GM23338 (cell line): ENCODE data around the gene TRAF3. TPM values are rescaled to one million over a fixed set of nuclear protein-coding genes. Genes with fewer than 3 reads are reported as not detected.

Source experiments
- ATAC-seq: fragments of 200-7000 bp; cut with Tn5 transposase; 3 replicates; pipeline ENCODE4 v1.9.1; 2020
- DNase-seq: peaks from one replicate; pipeline ENCODE4 v3.0.0-alpha.2; 2015; ENCODE audit warnings: low spot score
- H2AFZ ChIP-seq: fragments of 200-600 bp; sonication (generic); 2 replicates; pipeline ENCODE4 v1.8.0; 2016; ENCODE audit warnings: antibody characterized with exemption, mild to moderate bottlenecking, moderate library complexity
- H3F3A ChIP-seq: fragments of 200-600 bp; sonication (generic); replicated peaks from 2 replicates; pipeline ENCODE4 v1.8.0; 2017; ENCODE audit warnings: antibody characterized with exemption, mixed run types, low read depth
- H3K27ac ChIP-seq: fragments of 200-600 bp; sonication (generic); 2 replicates; pipeline ENCODE4 v1.6.1; 2016; ENCODE audit warnings: low read depth
- H3K27me3 ChIP-seq: fragments of 200-600 bp; sonication (generic); 2 replicates; pipeline ENCODE4 v1.8.0; 2016; ENCODE audit warnings: mild to moderate bottlenecking, mixed run types, moderate library complexity; ENCODE audit not compliant: insufficient read depth
- H3K36me3 ChIP-seq: fragments of 200-600 bp; sonication (generic); 2 replicates; pipeline ENCODE4 v1.8.0; 2016; ENCODE audit warnings: mild to moderate bottlenecking; ENCODE audit not compliant: insufficient read depth
- H3K4me1 ChIP-seq: fragments of 200-600 bp; sonication (generic); 2 replicates; pipeline ENCODE4 v1.8.0; 2016; ENCODE audit warnings: mild to moderate bottlenecking, moderate library complexity; ENCODE audit not compliant: insufficient read depth
- H3K4me2 ChIP-seq: fragments of 200-600 bp; sonication (generic); 2 replicates; pipeline ENCODE4 v1.7.1; 2017; ENCODE audit warnings: mixed run types
- H3K4me3 ChIP-seq: fragments of 200-600 bp; sonication (generic); 2 replicates; pipeline ENCODE4 v1.6.1; 2016; ENCODE audit warnings: mixed run types
- H3K79me2 ChIP-seq: fragments of 200-600 bp; sonication (generic); replicated peaks from 2 replicates; pipeline ENCODE4 v1.8.0; 2017; ENCODE audit warnings: mild to moderate bottlenecking; ENCODE audit not compliant: insufficient read depth
- H3K9me2 ChIP-seq: fragments of 200-600 bp; sonication (generic); 2 replicates; pipeline ENCODE4 v1.8.0; 2017; ENCODE audit not compliant: insufficient read depth
- H4K20me1 ChIP-seq: fragments of 200-600 bp; sonication (generic); replicated peaks from 2 replicates; pipeline ENCODE4 v1.8.0; 2017; ENCODE audit warnings: mild to moderate bottlenecking; ENCODE audit not compliant: insufficient read depth
- H3K27ac Mint-ChIP-seq: 2 replicates; pipeline ENCODE4 v1.8.0; 2020; ENCODE audit warnings: inconsistent platforms, mild to moderate bottlenecking, moderate library complexity, mixed read lengths
- H3K27me3 Mint-ChIP-seq: 3 replicates; pipeline ENCODE4 v1.8.0; 2022; ENCODE audit warnings: low read depth, mild to moderate bottlenecking, moderate library complexity, mixed read lengths, inconsistent platforms; ENCODE audit not compliant: insufficient read depth, poor library complexity
- H3K36me3 Mint-ChIP-seq: 3 replicates; pipeline ENCODE4 v1.8.0; 2021; ENCODE audit warnings: low read depth, mild to moderate bottlenecking, inconsistent platforms, moderate library complexity, mixed read lengths
- H3K4me1 Mint-ChIP-seq: 3 replicates; pipeline ENCODE4 v1.8.0; 2020; ENCODE audit warnings: mild to moderate bottlenecking, inconsistent platforms, mixed read lengths
- H3K4me3 Mint-ChIP-seq: 3 replicates; pipeline ENCODE4 v1.8.0; 2021; ENCODE audit warnings: moderate library complexity, mild to moderate bottlenecking, inconsistent platforms, mixed read lengths
- H3K9me3 Mint-ChIP-seq: 3 replicates; pipeline ENCODE4 v1.8.0; 2020; ENCODE audit warnings: moderate library complexity, mild to moderate bottlenecking, inconsistent platforms, mixed read lengths
- CREB1 ChIP-seq: fragments of 250-450 bp; sonication (Bioruptor Pico); IDR thresholded peaks from 2 replicates; pipeline ENCODE4 v1.5.0; 2020; ENCODE audit warnings: low read depth, mild to moderate bottlenecking, moderate library complexity
- ETS1 ChIP-seq: IDR thresholded peaks from 2 replicates; pipeline ENCODE4 v1.6.1; 2016; ENCODE audit warnings: antibody characterized with exemption
- EZH2 ChIP-seq: fragments of 200-600 bp; sonication (generic); IDR thresholded peaks from one replicate; pipeline ENCODE4 v1.8.0; 2017; ENCODE audit warnings: antibody characterized with exemption, mild to moderate bottlenecking, low read depth; ENCODE audit not compliant: unreplicated experiment
- JUNB ChIP-seq: IDR thresholded peaks from one replicate; pipeline ENCODE4 v1.6.1; 2016; ENCODE audit warnings: antibody characterized with exemption; ENCODE audit not compliant: unreplicated experiment
- NANOG ChIP-seq: IDR thresholded peaks from 2 replicates; pipeline ENCODE4 v1.6.1; 2016; ENCODE audit warnings: antibody characterized with exemption, borderline replicate concordance
- REST ChIP-seq: IDR thresholded peaks from one replicate; pipeline ENCODE4 v1.6.1; 2018; ENCODE audit warnings: antibody characterized with exemption; ENCODE audit not compliant: unreplicated experiment
- STAT1 ChIP-seq: IDR thresholded peaks from one replicate; pipeline ENCODE4 v1.6.1; 2016; ENCODE audit warnings: antibody characterized with exemption; ENCODE audit not compliant: unreplicated experiment
- ZNF114 ChIP-seq: fragments of 250-450 bp; sonication (Bioruptor Pico); IDR thresholded peaks from 2 replicates; pipeline ENCODE4 v1.5.0; 2020; ENCODE audit warnings: mild to moderate bottlenecking, moderate library complexity
- ZNF331 ChIP-seq: fragments of 250-450 bp; sonication (Bioruptor Pico); IDR thresholded peaks from 2 replicates; pipeline ENCODE4 v1.5.0; 2020; ENCODE audit warnings: low read depth, mild to moderate bottlenecking, moderate library complexity
- ZNF462 ChIP-seq: fragments of 250-450 bp; sonication (Bioruptor Pico); IDR thresholded peaks from 2 replicates; pipeline ENCODE4 v1.5.0; 2020; ENCODE audit warnings: mild to moderate bottlenecking, moderate library complexity
- polyA plus RNA-seq: library from polyadenylated mRNA; unstranded; fragments of >200 nt; fragmentation: Nextera tagmentation; extraction: Ambion mirVana; gene quantifications from 2 replicates; pipeline ENCODE4 v1.2.1, GENCODE V29; 2016
- total RNA-seq: library from RNA; depleted of rRNA; stranded (reverse); fragments of >200 nt; shearing (Covaris generic); gene quantifications from 2 replicates; pipeline ENCODE4 v1.2.3, GENCODE V29; 2014

Gene TRAF3
- total and polyA plus RNA-seq, 2 experiments from 2014 or later, result 3.7 to 9.3 TPM

- TF ChIP-seq ZNF462 (no peak), EZH2 (no peak), ZNF331 (CRISPR knock-in tag) (no peak), NANOG (no peak), JUNB (no peak)
These were observed 8.3 kb upstream of the TRAF3 start (continued) for GRCh38 chr14:102769049-102769327.

GRCh38 chr14:102770147-102771123 is 6.8 kb upstream of the TRAF3 start:
- H3K9me2 ChIP-seq, result no peaks in the 10 kb centered on the region
- no peaks in the 10 kb centered on the region for H3K27me3 ChIP-seq
- no peaks in the 10 kb centered on the region; the same call in 2 of the 3 replicates for H3K9me3 Mint-ChIP-seq
- no peaks in the 10 kb centered on the region for H4K20me1 ChIP-seq
- peaks cover 13% of the 10 kb centered on the region for H3K4me1 Mint-ChIP-seq
- no peaks in the 10 kb centered on the region; the same call in 1 of the 2 replicates for H3K4me1 ChIP-seq
- ATAC-seq (no peak), DNase-seq (no peak)
- H2AFZ ChIP-seq, result no peak overlapping the region
- H3K27me3 Mint-ChIP-seq, result peaks cover 29% of the 10 kb centered on the region
- H3K4me3 Mint-ChIP-seq, result no peak overlapping the region
- H3K36me3 ChIP-seq, result no peaks in the 10 kb centered on the region
- no peak overlapping the region for H3K4me2 ChIP-seq
- no peak overlapping the region for H3K4me3 ChIP-seq
- H3F3A ChIP-seq, result peaks cover 3% of the 10 kb centered on the region; the same call in 1 of the 2 replicates
- no peaks in the 10 kb centered on the region for H3K36me3 Mint-ChIP-seq
- H3K79me2 ChIP-seq, result no peaks in the 10 kb centered on the region
- H3K27ac Mint-ChIP-seq, result no peak overlapping the region
- H3K27ac ChIP-seq, result no peak overlapping the region
- TF ChIP-seq REST (no peak), ZNF114 (CRISPR knock-in tag) (no peak), NANOG (no peak), ZNF331 (CRISPR knock-in tag) (no peak), STAT1 (no peak), CREB1 (no peak), EZH2 (no peak), JUNB (no peak), ETS1 (no peak)
